ENCODE results near the gene OPCML.

Gene OPCML

DNA sequence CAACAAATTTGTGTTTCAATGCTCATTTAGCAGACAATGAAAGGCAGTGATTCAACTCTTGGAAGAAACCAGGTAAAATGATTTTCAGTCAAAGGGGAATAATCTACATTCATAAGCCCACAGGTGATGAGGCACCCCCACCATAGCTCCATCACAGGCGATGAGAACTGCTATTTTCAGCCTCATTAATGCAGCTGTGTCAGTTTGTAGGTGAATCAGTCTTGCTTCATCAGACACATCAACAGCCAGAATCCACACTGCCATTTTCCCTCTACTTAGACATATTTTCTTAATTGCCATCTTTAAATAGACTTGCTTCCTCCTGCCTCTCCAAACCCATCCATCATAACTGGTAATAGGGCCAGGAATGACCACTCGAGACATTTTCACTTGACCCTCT lies 701.0 kb downstream of the OPCML start:
- in situ Hi-C loops (cut with MboI; ENCODE audit: low sequenced_read_pairs, unreplicated experiment) = no loop called here
- TF ChIP-seq, protein P1, sequence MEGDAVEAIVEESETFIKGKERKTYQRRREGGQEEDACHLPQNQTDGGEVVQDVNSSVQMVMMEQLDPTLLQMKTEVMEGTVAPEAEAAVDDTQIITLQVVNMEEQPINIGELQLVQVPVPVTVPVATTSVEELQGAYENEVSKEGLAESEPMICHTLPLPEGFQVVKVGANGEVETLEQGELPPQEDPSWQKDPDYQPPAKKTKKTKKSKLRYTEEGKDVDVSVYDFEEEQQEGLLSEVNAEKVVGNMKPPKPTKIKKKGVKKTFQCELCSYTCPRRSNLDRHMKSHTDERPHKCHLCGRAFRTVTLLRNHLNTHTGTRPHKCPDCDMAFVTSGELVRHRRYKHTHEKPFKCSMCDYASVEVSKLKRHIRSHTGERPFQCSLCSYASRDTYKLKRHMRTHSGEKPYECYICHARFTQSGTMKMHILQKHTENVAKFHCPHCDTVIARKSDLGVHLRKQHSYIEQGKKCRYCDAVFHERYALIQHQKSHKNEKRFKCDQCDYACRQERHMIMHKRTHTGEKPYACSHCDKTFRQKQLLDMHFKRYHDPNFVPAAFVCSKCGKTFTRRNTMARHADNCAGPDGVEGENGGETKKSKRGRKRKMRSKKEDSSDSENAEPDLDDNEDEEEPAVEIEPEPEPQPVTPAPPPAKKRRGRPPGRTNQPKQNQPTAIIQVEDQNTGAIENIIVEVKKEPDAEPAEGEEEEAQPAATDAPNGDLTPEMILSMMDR (IDR thresholded peaks at IDR 0.05; ENCODE audit: borderline replicate concordance, control extremely low read depth, extremely low read depth, insufficient read depth, missing control alignments) = no peak
- DNase-seq (ENCODE audit: low spot score) = no peak

DNA sequence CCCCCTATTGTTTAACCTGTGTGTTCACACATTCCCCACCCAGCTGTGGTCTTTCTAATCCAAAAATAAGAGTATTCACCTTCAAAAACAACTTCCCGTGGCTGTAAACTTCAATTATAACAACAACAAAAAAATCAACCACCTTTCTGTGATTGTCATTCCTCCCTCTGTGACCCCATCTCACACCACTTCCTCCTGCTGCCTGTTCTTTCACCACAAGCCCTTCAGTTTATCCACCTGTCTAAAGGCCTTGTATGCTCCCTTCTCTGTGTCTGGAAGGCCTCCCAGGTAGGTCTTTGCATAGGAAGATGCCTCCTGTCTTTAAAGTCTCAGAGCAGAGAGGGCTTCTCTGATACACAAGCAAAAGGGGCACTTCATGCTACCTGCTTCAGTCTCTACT lies 707.7 kb downstream of the OPCML start:
- DNase-seq (ENCODE audit: low spot score) = no peak
- in situ Hi-C loops (cut with MboI; ENCODE audit: low sequenced_read_pairs, unreplicated experiment) = no loop called here
- TF ChIP-seq, protein P1 (IDR thresholded peaks at IDR 0.05; ENCODE audit: borderline replicate concordance, control extremely low read depth, extremely low read depth, insufficient read depth, missing control alignments) = no peak

DNA sequence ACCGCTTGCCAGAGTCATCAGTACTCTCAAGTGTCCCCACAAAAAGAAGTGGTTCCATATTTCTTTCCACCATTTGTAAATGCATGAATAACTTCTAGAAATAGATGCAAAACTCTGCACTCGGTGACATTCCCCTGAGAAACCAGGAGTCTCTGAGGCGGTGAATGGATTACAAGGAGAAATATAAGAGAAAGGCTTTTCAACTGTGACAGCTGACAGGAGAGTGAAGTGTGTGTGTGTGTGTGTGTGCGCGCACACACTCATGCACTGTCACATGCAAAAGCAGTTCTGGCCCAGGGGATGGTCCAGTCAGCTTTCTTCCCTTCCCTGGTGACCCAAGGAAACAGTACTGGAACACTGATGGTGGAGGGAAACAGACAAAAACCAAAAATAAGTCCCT lies 710.0 kb downstream of the OPCML start:
- no peak for DNase-seq (ENCODE audit: low spot score)
- TF ChIP-seq, protein P1 (IDR thresholded peaks at IDR 0.05; ENCODE audit: borderline replicate concordance, control extremely low read depth, extremely low read depth, insufficient read depth, missing control alignments) = no peak
- in situ Hi-C loops (cut with MboI; ENCODE audit: low sequenced_read_pairs, unreplicated experiment) = no loop called here

DNA sequence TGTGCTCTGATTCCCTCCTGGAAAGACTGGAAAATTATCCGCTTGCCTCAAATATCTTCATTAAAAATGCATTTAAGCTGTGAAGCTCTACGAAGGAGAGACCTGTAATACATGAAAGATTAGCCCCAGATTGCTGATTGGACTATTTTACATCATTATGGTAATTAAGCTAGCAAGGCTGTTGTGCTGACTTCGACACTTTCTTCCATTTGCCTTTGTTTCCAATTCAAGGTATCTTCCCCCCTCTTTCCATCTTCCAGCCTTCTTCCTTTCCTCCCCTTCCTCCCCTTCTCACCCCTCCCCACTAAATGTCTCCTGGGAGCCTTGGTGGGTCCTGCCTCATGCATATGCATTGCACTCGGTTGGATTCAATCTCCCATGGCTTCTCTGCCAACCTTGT lies 710.8 kb downstream of the OPCML start:
- TF ChIP-seq, protein P1 (IDR thresholded peaks at IDR 0.05; ENCODE audit: borderline replicate concordance, control extremely low read depth, extremely low read depth, insufficient read depth, missing control alignments) = no peak
- in situ Hi-C loops (cut with MboI; ENCODE audit: low sequenced_read_pairs, unreplicated experiment) = no loop called here
- no peak for DNase-seq (ENCODE audit: low spot score)

DNA sequence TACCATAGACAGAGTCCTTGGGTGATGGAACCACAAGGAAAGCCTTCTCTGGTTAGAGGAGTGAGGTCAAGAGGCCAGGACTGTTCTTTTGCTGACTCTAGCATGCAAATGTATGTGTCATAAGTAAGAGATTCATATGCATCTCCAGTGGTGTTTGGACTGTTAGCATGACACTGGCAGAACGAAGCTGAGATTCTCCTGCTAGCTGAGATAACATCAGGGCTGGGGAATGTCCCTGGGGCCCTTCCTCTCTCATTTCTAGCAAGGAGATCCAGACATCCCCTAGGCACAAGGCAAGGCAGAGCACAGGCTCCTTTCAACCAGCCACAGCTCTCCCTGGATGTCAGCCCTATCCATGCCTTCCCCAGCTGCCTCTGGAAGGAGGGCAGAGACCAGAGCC lies 711.3 kb downstream of the OPCML start:
- DNase-seq (ENCODE audit: low spot score) = no peak
- in situ Hi-C loops (cut with MboI; ENCODE audit: low sequenced_read_pairs, unreplicated experiment) = no loop called here
- TF ChIP-seq, protein P1 (IDR thresholded peaks at IDR 0.05; ENCODE audit: borderline replicate concordance, control extremely low read depth, extremely low read depth, insufficient read depth, missing control alignments) = no peak

DNA sequence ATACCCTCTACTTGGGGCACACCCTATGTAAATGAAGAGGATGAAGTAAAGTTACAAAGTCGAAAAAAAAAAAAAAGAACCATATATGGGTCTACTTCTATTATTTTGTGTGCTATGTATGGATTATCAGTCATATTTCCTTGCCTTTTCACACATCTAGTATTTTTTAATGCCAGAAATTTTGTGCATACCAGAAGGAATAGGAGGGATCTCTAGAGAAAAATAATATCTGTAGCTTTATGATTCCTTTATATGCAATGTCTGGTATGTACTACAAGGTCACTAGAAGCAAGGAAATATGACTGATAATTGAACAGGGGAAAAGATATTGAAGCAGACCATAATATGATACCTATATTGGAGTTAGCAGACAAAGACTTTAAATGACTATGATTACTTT lies 713.4 kb downstream of the OPCML start:
- TF ChIP-seq, protein P1 (IDR thresholded peaks at IDR 0.05; ENCODE audit: borderline replicate concordance, control extremely low read depth, extremely low read depth, insufficient read depth, missing control alignments) = no peak
- in situ Hi-C loops (cut with MboI; ENCODE audit: low sequenced_read_pairs, unreplicated experiment) = no loop called here
- no peak for DNase-seq (ENCODE audit: low spot score)

DNA sequence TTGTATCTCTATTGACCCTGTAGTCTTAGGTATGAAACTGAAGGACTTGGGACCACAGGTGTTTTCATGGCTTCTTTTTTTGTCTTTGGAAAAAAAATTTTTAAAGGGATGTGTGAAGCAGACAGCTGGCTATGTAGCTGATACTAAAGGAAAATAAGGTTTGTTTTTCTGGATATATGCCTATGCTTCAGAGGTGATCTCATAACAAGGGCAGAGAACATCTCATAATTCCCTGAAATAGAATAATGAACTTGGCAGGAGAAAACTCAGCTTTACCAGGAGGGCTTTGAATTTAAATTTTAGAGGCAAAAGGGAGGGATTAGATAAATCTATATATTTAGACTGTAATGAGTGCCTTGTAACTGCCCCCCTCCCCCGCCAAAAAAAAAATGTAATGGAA lies 714.9 kb downstream of the OPCML start:
- in situ Hi-C loops (cut with MboI; ENCODE audit: low sequenced_read_pairs, unreplicated experiment) = no loop called here
- DNase-seq (ENCODE audit: low spot score) = no peak

More for the DNA sequence above, 714.9 kb downstream of the OPCML start:
- TF ChIP-seq, protein P1 (IDR thresholded peaks at IDR 0.05; ENCODE audit: borderline replicate concordance, control extremely low read depth, extremely low read depth, insufficient read depth, missing control alignments) = no peak
